ENCODE results near the gene LYPD3. TPM values are rescaled to one million over a fixed set of nuclear protein-coding genes. Genes with fewer than 3 reads are reported as not detected.

The LYPD3 gene
- total RNA-seq, 1 donor from 2014 or later: 3.0 TPM

DNA sequence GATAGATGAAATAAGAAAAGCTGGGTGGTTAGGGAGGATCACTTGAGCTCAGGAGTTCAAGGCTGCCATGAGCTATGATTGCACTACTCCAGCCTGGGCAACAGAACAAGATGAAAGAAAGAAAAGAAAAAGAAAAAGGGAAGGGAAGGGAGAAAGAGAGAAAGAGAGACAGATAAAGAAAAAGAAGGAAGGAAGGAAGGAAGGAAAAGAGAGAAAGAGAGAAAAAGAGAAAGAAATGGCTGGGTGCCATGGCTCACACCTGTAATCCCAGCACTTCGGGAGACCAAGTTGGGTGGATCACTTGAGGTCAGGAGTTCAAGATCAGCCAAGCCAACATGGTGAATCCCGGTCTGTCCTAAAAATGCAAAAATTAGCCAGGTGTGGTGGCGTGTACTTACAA lies 29.6 kb downstream of the LYPD3 start:
- Mint-ChIP-seq H3K4me1 (ENCODE audit: low read depth) (peaks cover 28% of the 10 kb centered on the region), H3K27ac (no peak overlapping the region), H3K4me3 (ENCODE audit: low read depth) (no peak overlapping the region), H3K36me3 (ENCODE audit: low read depth) (no peaks in the 10 kb centered on the region), H3K27me3 (ENCODE audit: low read depth) (no peaks in the 10 kb centered on the region), H3K9me3 (no peaks in the 10 kb centered on the region)
- intact Hi-C loops (cut with micrococcal nuclease): no loop called here
- no peak for DNase-seq (ENCODE audit: low spot score)

DNA sequence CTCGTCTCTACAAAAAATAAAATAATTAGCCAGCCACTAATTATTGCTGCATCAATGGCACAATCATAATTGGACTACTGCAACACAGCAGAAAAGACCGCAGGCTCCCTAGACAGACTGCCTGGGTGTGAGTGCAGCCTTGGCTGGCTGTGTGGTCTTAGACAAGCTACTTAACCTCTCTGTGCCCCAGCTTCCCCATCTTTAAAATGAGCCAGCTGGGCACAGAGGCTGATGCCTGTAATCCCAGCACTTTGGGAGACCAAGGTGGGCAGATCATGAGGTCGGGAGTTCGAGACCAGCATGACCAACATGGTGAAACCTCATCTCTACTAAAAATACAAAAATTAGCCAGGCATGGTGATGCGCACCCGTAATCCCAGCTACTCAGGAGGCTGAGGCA lies 31.7 kb downstream of the LYPD3 start:
- H3K9me3 Mint-ChIP-seq: no peaks in the 10 kb centered on the region
- H3K27me3 Mint-ChIP-seq (ENCODE audit: low read depth): no peaks in the 10 kb centered on the region
- intact Hi-C loops (cut with micrococcal nuclease): loop anchor here (2.0 kb wide), 1 partner anchor 85 kb away; no protein-coding TSS in a partner anchor
- no peak overlapping the region for H3K4me3 Mint-ChIP-seq (ENCODE audit: low read depth)
- no peak overlapping the region for H3K27ac Mint-ChIP-seq
- DNase-seq (ENCODE audit: low spot score): no peak
- H3K36me3 Mint-ChIP-seq (ENCODE audit: low read depth): no peaks in the 10 kb centered on the region
- H3K4me1 Mint-ChIP-seq (ENCODE audit: low read depth): peaks cover 27% of the 10 kb centered on the region

DNA sequence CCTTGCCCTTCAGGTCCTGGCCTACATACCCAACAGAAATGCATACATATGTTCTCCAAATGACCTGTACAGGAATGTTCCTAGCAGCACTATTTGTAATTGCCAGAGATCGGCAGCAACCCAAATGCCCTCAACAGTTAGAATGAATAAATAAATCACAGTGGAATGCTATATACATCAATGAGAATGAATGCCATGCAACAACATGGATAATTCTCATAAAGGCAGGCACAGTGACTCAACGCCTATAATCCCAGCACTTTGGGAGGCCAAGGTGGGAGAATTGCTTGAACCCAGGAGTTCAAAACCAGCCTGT lies 32.1 kb downstream of the LYPD3 start:
- Mint-ChIP-seq H3K36me3 (ENCODE audit: low read depth) (no peaks in the 10 kb centered on the region), H3K9me3 (no peaks in the 10 kb centered on the region), H3K4me1 (ENCODE audit: low read depth) (peaks cover 24% of the 10 kb centered on the region), H3K27me3 (ENCODE audit: low read depth) (no peaks in the 10 kb centered on the region), H3K27ac (no peak overlapping the region), H3K4me3 (ENCODE audit: low read depth) (no peak overlapping the region)
- intact Hi-C loops (cut with micrococcal nuclease): loop anchor here (2.0 kb wide), 1 partner anchor 85 kb away; no protein-coding TSS in a partner anchor
- no peak for DNase-seq (ENCODE audit: low spot score)

DNA sequence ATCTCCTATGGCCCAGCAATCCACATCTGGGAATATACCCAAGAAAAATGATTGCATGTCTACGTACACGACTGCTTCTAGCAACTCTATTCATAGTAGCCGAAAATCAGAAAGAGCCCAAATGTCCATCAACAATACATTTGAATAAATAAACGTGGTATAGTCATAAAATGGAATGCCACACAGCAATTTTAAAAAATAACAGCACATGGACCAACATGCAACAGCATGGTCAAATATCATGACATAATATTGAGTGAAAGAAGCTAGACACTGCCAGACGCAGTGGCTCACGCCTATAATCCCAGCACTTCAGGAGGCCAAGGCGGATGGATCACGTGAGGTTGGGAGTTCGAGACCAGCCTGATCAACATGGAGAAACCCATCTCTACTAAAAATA lies 34.4 kb downstream of the LYPD3 start:
- Mint-ChIP-seq H3K36me3 (ENCODE audit: low read depth) (no peaks in the 10 kb centered on the region), H3K9me3 (no peaks in the 10 kb centered on the region), H3K4me1 (ENCODE audit: low read depth) (peaks cover 14% of the 10 kb centered on the region), H3K4me3 (ENCODE audit: low read depth) (no peak overlapping the region), H3K27ac (no peak overlapping the region), H3K27me3 (ENCODE audit: low read depth) (peaks cover 3% of the 10 kb centered on the region)
- intact Hi-C loops (cut with micrococcal nuclease): no loop called here
- DNase-seq (ENCODE audit: low spot score): no peak

DNA sequence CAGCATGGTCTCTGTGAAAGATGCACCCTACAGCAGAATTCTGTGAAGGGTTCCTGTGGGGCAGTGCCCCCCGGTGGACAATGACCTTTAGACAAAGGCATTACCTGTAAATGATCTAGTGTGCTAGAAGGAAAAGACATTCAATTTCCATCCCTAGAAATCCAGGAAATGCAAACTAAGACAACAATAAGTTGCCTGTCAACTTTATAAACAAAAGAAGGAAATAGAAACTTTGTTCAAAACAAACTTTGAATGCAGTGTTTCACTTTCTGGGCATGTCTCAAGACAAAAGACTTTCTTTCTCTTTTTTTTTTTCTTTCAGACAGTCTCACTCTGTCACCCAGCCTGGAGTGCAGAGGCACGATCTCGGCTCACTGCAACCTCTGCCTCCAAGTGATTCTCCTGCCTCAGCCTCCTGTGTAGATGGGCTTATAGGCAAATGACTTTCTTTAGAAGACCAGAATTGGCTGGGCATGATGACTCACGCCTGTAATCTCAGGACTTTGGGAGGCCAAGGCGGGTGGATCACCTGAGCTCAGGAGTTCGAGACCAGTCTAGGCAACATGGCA lies 35.2 kb downstream of the LYPD3 start:
- Mint-ChIP-seq H3K9me3 (no peaks in the 10 kb centered on the region), H3K27me3 (ENCODE audit: low read depth) (peaks cover 3% of the 10 kb centered on the region), H3K36me3 (ENCODE audit: low read depth) (no peaks in the 10 kb centered on the region), H3K4me1 (ENCODE audit: low read depth) (peaks cover 14% of the 10 kb centered on the region), H3K4me3 (ENCODE audit: low read depth) (no peak overlapping the region), H3K27ac (peak overlapping the region; percentile 28)
- intact Hi-C loops (cut with micrococcal nuclease): no loop called here
- DNase-seq (ENCODE audit: low spot score): no peak

DNA sequence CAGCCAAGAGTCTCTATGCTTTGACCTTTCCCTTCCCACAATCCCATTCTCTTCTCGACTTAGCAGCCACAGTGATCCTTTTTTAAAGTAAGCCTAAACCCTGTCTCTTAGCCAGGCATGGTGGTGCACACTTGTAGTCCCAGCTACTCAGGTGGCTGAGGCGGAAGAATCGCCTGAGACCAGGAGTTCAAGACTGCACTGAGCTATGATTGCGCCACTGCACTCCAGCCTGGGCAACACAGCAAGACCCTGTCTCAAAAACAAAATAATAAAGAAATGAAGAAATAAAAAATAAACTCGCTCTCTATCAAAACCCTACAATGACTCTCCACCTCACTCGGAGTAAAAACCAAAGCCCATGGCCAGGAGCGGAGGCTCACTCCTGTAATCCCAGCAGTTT lies 36.0 kb downstream of the LYPD3 start:
- H3K4me3 Mint-ChIP-seq (ENCODE audit: low read depth): no peak overlapping the region
- no peak for DNase-seq (ENCODE audit: low spot score)
- H3K9me3 Mint-ChIP-seq: no peaks in the 10 kb centered on the region
- peaks cover 3% of the 10 kb centered on the region for H3K27me3 Mint-ChIP-seq (ENCODE audit: low read depth)
- intact Hi-C loops (cut with micrococcal nuclease): no loop called here
- H3K36me3 Mint-ChIP-seq (ENCODE audit: low read depth): no peaks in the 10 kb centered on the region
- peaks cover 14% of the 10 kb centered on the region for H3K4me1 Mint-ChIP-seq (ENCODE audit: low read depth)
- no peak overlapping the region for H3K27ac Mint-ChIP-seq

DNA sequence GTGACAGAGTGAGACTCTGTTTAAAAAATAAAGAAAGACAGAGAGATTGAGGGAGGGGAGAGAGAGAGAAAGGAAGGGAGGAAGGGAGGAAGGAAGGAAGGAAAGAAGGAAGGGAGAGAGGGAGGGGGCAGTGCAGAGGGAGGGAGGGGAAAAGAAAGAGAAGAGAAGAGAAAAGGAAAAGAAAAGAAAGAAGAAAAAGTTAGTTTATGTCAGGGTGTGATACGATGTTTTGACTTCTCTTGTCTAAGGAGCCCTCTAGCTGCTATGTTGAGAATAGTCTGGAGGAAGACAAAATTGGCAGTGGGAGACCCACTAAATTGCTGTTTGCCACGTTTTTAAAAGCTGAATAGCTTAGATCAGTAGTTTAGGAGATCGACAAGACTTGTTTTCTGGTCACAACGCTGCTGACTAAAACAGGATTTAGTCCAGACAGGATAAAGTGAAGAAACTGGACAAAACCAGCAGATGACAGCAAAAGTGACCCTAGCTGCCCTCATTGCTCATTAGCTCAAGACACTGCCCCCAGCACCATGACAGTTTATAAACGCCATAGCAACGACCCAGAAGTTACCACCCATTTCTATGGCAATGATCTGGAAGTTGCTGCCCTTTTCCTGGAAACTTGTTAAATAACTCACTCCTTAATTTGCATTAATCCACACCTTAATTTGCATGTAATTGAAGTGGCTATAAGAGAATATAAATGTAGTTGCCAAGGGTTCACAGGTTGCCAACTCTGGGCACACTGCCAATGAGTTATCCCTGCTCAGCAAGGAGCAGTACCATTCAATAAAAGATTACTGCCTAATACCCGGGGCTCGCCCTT lies 39.6 kb downstream of the LYPD3 start:
- Mint-ChIP-seq H3K27me3 (ENCODE audit: low read depth) (peaks cover 4% of the 10 kb centered on the region), H3K9me3 (no peaks in the 10 kb centered on the region), H3K4me3 (ENCODE audit: low read depth) (no peak overlapping the region), H3K4me1 (ENCODE audit: low read depth) (peaks cover 7% of the 10 kb centered on the region), H3K27ac (no peak overlapping the region), H3K36me3 (ENCODE audit: low read depth) (no peaks in the 10 kb centered on the region)
- intact Hi-C loops (cut with micrococcal nuclease): no loop called here
- no peak for DNase-seq (ENCODE audit: low spot score)

DNA sequence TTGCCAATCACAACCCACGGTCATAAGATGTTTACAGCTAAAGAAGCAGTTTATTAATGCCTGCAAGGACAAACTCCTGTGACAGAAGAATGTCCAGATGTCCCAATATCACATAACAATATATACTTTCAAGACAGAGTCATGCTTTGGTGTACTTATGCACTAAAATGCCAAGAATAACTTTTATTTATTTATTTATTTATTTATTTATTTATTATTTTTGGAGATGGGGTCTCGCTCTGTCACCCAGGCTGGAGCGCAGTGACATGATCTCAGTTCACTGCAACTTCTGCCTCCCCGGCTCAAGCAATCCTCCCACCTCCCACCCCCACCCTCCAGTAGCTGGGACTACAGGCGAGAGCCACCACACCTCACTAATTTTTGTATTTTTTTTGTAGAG lies 41.6 kb downstream of the LYPD3 start:
- peaks cover 10% of the 10 kb centered on the region for H3K27me3 Mint-ChIP-seq (ENCODE audit: low read depth)
- no peaks in the 10 kb centered on the region for H3K36me3 Mint-ChIP-seq (ENCODE audit: low read depth)
- no peaks in the 10 kb centered on the region for H3K9me3 Mint-ChIP-seq
- no peak overlapping the region for H3K27ac Mint-ChIP-seq
- intact Hi-C loops (cut with micrococcal nuclease): no loop called here
- H3K4me3 Mint-ChIP-seq (ENCODE audit: low read depth): no peak overlapping the region
- no peak for DNase-seq (ENCODE audit: low spot score)
- H3K4me1 Mint-ChIP-seq (ENCODE audit: low read depth): no peaks in the 10 kb centered on the region

DNA sequence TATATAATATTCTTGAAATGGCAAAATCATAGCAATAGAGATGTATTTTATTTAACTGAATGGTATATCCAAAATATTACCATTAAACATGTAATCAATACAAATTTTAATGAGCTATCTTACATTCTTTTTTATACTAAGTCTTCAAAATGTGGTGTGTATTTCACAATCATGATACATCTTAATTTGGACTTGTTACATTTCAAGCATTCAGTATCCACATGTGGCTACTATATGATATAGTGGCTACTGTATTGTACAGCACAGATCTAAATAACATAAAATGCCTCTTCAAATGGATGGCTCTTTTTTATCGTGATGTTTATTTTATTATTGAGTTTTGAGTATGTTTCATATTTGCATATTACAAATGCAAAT lies 42.7 kb downstream of the LYPD3 start:
- H3K9me3 Mint-ChIP-seq: no peaks in the 10 kb centered on the region
- H3K27me3 Mint-ChIP-seq (ENCODE audit: low read depth): peaks cover 13% of the 10 kb centered on the region
- H3K36me3 Mint-ChIP-seq (ENCODE audit: low read depth): no peaks in the 10 kb centered on the region
- H3K4me3 Mint-ChIP-seq (ENCODE audit: low read depth): no peak overlapping the region
- intact Hi-C loops (cut with micrococcal nuclease): no loop called here
- no peak overlapping the region for H3K27ac Mint-ChIP-seq
- H3K4me1 Mint-ChIP-seq (ENCODE audit: low read depth): no peaks in the 10 kb centered on the region
- no peak for DNase-seq (ENCODE audit: low spot score)

DNA sequence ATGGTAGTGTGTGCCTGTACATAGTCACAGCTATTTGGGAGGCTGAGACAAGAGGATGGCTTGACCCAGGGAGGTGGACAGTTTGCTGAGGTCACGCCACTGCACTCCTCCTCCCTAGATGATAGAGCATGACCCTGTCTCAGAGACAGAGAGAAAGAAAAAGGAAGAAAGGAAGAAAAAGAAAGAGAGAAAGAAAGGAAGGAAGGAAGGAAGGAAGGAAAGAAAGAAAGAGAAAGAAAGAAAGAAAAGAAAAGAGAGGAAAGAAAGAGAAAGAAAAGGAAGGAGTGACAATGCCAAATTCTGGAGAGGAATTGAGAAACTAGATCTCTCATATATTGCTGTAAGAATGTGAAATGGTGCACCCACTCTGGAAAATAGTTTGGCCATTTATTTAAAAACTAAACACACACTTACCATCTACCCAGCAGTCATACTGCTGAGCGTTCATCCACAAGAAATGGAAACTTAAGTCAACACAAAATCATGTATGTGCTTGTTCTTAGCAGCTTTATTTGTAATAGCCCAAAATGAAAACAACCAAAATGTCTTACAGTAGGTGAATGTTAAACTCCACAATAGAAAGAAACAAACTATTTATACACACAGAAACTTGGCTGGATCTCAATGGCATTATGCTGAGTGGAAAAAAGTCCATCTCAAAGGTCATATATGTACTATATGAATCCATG lies 43.3 kb downstream of the LYPD3 start:
- H3K9me3 Mint-ChIP-seq: no peaks in the 10 kb centered on the region
- no peaks in the 10 kb centered on the region for H3K4me1 Mint-ChIP-seq (ENCODE audit: low read depth)
- H3K36me3 Mint-ChIP-seq (ENCODE audit: low read depth): no peaks in the 10 kb centered on the region
- no peak overlapping the region for H3K4me3 Mint-ChIP-seq (ENCODE audit: low read depth)
- intact Hi-C loops (cut with micrococcal nuclease): no loop called here
- peaks cover 13% of the 10 kb centered on the region for H3K27me3 Mint-ChIP-seq (ENCODE audit: low read depth)
- DNase-seq (ENCODE audit: low spot score): no peak
- H3K27ac Mint-ChIP-seq: no peak overlapping the region

DNA sequence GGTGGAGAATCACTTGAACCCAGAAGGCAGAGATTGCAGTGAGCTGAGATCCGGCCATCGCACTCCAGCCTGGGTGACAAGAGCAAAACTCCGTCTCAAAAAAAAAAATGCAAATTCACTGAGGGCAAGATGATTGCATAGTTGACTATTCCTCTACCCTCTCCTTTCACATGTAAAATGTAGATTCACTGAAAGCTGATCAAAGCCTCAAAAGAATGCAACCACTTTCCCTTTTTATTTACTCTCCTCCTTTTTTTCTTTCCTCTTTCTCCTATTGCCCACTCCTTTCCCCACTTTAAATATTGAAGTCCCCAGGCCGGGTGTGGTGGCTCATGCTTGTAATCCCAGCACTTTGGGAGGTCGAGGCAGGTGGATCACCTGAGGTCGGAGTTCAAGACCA lies 44.5 kb downstream of the LYPD3 start:
- intact Hi-C loops (cut with micrococcal nuclease): no loop called here
- no peaks in the 10 kb centered on the region for H3K4me1 Mint-ChIP-seq (ENCODE audit: low read depth)
- peaks cover 11% of the 10 kb centered on the region for H3K27me3 Mint-ChIP-seq (ENCODE audit: low read depth)
- no peaks in the 10 kb centered on the region for H3K36me3 Mint-ChIP-seq (ENCODE audit: low read depth)
- no peak overlapping the region for H3K27ac Mint-ChIP-seq
- H3K9me3 Mint-ChIP-seq: no peaks in the 10 kb centered on the region
- no peak for DNase-seq (ENCODE audit: low spot score)
- H3K4me3 Mint-ChIP-seq (ENCODE audit: low read depth): no peak overlapping the region

DNA sequence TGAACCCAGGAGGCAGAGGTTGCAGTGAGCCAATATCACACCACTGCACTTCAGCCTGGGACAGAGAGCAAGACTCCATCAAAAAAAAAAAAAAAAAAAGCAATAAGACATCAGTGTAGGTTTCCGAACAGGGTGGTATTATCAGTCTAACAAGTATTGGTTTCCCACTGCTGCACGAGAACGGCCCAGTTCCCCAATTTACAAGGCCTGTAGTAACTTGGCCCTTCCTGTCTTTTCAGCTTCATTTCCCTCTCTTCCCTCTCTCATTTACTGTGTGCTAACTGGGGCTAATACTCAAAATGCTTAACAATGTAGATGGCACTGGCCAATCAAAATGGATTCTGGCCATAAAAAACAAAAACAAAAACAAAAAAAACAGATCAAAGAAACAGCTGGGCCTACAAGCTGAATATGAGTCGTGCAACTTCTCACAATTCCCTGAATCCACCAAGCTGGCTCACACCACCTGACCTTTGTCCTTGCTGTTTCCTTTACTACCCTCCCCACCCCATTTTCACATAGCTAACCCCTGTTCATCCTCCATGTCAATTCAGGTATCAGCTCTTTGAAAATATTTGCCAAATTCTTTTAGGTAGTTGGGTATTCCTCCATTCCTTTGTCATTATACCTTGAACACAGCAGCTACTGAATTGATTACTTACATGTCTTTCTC lies 48.3 kb downstream of the LYPD3 start:
- DNase-seq (ENCODE audit: low spot score): no peak
- intact Hi-C loops (cut with micrococcal nuclease): no loop called here

DNA sequence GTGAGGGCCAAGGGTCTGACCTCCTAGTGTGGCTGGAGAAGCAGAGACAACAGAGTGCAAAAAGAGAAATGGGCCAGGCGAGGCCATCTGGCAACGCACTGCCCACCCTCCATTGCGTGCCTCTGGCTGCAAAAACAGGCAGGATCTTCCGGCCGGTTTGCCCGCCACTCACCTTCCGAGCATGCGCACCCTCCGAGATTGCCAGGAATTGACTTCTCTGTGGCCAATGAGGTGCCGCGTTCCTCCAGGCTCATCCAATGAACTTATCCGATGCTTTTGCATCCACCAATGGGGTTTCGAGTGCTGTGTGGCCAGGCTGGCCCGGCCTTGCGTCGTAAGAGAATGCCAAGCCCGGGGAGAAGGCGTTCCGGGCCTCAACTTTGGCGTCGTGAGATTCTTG lies 50.9 kb downstream of the LYPD3 start, which contains the start of gene TEX101:
Gene TEX101 (plus strand): TSS at position 337 of the 400 bp plus-strand sequence. CDS start 1,030 bp downstream, outside the sequence.
- no peak within 1 kb of the TSS for H3K27ac Mint-ChIP-seq
- no peaks in the 10 kb centered on the region for H3K36me3 Mint-ChIP-seq (ENCODE audit: low read depth)
- no peak within 1 kb of the TSS for H3K4me3 Mint-ChIP-seq (ENCODE audit: low read depth)
- no peaks in the 10 kb centered on the region for H3K9me3 Mint-ChIP-seq
- peaks cover 3% of the 10 kb centered on the region for H3K27me3 Mint-ChIP-seq (ENCODE audit: low read depth)
- DNase-seq (ENCODE audit: low spot score): no peak
- H3K4me1 Mint-ChIP-seq (ENCODE audit: low read depth): no peaks in the 10 kb centered on the region
- intact Hi-C loops (cut with micrococcal nuclease): no loop called here

More for the DNA sequence above, 48.3 kb downstream of the LYPD3 start:
- Mint-ChIP-seq H3K4me3 (ENCODE audit: low read depth) (no peak overlapping the region), H3K27me3 (ENCODE audit: low read depth) (peaks cover 11% of the 10 kb centered on the region), H3K36me3 (ENCODE audit: low read depth) (no peaks in the 10 kb centered on the region), H3K4me1 (ENCODE audit: low read depth) (no peaks in the 10 kb centered on the region), H3K27ac (no peak overlapping the region), H3K9me3 (no peaks in the 10 kb centered on the region)

All from activated T-helper 2 cell treated with anti-CD3 and anti-CD28 coated beads, Interferon-gamma antibody, Interleukin-2, Interleukin-4, amounts not matched to agents 10 μg/mL and 5 μg/mL and 100 μg/mL, durations not matched to agents 14 hours and 24 hours and 36 hours (primary cell).